HFFc6 (cell line): ENCODE results near the gene ELFN1. TPM values are rescaled to one million over a fixed set of nuclear protein-coding genes. Genes with fewer than 3 reads are reported as not detected.

ENCODE experiments used
- DNase-seq: peaks from one replicate; pipeline ENCODE4 v3.0.0-alpha.2; 2018
- H3K27ac Mint-ChIP-seq: 2 replicates; pipeline ENCODE4 v1.8.0; 2020; ENCODE audit warnings: mild to moderate bottlenecking, mixed read lengths
- H3K27me3 Mint-ChIP-seq: 2 replicates; pipeline ENCODE4 v1.8.0; 2021; ENCODE audit warnings: mild to moderate bottlenecking, moderate library complexity, mixed read lengths; ENCODE audit not compliant: insufficient read depth
- H3K36me3 Mint-ChIP-seq: 2 replicates; pipeline ENCODE4 v1.8.0; 2021; ENCODE audit warnings: low read depth, mixed read lengths
- H3K4me1 Mint-ChIP-seq: 2 replicates; pipeline ENCODE4 v1.8.0; 2020; ENCODE audit warnings: low read depth, mixed read lengths
- H3K4me3 Mint-ChIP-seq: 2 replicates; pipeline ENCODE4 v1.8.0; 2020; ENCODE audit warnings: mild to moderate bottlenecking, moderate library complexity, mixed read lengths
- H3K9me3 Mint-ChIP-seq: 2 replicates; pipeline ENCODE4 v1.8.0; 2020; ENCODE audit warnings: mild to moderate bottlenecking, mixed read lengths
- total RNA-seq, 6 experiments: library from RNA; stranded (reverse); fragmentation: NEBNext Ultra II Directional; extraction: Animal tissue kit (Norgen Biotek cat#: 25700); gene quantifications; 2 replicates in 1 of 6; 3 replicates in 5 of 6; pipeline ENCODE4 v1.2.3, GENCODE V29; 2021
- TF ChIP-seq, protein P1 (sequence below): fragments of 200-600 bp; sonication (generic); IDR thresholded peaks from 2 replicates; pipeline ENCODE4 v1.5.0; 2021; ENCODE audit warnings: antibody characterized with exemption, mild to moderate bottlenecking

ELFN1 gene
- total RNA-seq, 6 experiments from 2014 or later: 1.5 to 4.2 (median 1.6) TPM

DNA sequence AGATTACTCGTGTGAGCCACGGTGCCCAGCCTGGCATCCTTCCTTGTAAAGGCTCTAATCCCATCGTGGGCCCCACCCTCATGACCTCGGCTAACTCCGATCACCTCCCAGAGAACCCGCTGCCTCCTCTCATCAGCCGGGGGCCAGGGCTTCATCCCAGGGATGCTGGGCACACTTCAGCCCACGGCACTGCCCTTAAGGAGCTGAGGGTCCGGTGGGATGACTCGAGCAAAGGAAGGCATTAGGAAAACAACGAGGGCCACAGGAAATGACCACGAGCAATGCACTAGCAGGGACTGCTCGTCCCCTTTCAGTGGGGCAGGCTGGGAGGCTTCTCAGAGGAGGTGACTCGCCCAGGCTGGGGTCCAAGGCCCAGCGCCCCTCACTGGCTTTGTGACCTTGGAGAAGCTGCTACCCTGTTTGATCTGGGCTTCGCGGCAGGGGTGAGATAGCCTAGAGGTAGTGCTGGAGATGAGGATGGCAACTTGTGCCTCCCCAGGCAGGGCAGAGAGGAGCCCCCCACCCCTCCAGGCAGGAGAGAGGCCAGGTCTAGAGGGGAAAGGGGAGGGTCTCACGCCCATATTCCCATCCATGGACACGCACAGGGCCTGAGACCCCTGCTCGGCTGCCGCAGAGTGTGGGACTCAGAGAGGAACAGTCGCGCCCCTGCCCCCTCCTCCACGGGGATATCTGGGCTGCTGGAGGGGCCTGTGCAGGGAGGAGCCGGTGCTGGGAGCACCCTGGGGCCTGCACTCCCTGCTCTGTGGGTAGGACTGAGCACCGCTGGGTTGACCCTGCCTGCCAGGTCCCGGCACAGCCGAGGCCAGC lies 26.8 kb downstream of the ELFN1 start:
- H3K4me1 Mint-ChIP-seq: no peaks in the 10 kb centered on the region
- H3K4me3 Mint-ChIP-seq: no peak overlapping the region
- no peak for DNase-seq
- H3K9me3 Mint-ChIP-seq: peaks cover 2% of the 10 kb centered on the region
- no peak overlapping the region for H3K27ac Mint-ChIP-seq
- peaks cover 1% of the 10 kb centered on the region; the same call in 1 of the 2 replicates for H3K27me3 Mint-ChIP-seq
- H3K36me3 Mint-ChIP-seq: peaks cover 7% of the 10 kb centered on the region; the same call in 1 of the 2 replicates
- TF ChIP-seq, protein P1, sequence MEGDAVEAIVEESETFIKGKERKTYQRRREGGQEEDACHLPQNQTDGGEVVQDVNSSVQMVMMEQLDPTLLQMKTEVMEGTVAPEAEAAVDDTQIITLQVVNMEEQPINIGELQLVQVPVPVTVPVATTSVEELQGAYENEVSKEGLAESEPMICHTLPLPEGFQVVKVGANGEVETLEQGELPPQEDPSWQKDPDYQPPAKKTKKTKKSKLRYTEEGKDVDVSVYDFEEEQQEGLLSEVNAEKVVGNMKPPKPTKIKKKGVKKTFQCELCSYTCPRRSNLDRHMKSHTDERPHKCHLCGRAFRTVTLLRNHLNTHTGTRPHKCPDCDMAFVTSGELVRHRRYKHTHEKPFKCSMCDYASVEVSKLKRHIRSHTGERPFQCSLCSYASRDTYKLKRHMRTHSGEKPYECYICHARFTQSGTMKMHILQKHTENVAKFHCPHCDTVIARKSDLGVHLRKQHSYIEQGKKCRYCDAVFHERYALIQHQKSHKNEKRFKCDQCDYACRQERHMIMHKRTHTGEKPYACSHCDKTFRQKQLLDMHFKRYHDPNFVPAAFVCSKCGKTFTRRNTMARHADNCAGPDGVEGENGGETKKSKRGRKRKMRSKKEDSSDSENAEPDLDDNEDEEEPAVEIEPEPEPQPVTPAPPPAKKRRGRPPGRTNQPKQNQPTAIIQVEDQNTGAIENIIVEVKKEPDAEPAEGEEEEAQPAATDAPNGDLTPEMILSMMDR: no peak

DNA sequence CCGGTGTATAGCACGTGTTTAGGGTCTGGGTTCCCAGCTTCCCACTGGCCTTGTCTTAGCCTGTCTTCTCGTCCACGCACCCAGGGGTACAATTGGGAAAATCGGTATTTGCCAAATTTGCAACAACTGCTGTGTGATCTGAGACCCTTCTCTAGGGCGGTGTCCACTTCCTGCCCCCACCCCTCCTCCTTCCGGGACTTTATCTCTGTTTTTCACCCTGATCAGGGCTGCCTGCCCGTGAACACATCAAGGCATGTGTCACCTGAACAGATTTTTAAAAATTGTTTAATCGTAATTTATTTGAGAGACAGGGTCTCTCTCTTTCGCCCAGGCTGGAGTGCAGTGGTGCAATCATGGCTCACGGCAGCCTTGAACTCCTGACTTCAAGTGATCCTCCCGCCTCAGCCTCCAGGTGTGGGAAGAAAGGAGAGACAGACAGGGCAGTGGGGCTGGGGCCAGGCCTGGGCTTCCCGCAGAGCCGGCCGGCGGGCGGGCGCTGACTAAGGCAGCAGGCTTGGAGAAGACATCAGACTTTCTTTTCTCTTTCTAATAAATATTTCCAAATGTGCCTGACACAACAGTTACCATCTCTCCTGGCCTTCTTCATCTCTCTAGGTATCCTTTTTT lies 27.5 kb downstream of the ELFN1 start:
- Mint-ChIP-seq H3K36me3 (peaks cover 14% of the 10 kb centered on the region; the same call in 1 of the 2 replicates), H3K27me3 (peaks cover 1% of the 10 kb centered on the region; the same call in 1 of the 2 replicates), H3K4me3 (no peak overlapping the region), H3K9me3 (peaks cover 10% of the 10 kb centered on the region), H3K27ac (no peak overlapping the region), H3K4me1 (no peaks in the 10 kb centered on the region)
- TF ChIP-seq, protein P1: no peak
- DNase-seq: no peak

DNA sequence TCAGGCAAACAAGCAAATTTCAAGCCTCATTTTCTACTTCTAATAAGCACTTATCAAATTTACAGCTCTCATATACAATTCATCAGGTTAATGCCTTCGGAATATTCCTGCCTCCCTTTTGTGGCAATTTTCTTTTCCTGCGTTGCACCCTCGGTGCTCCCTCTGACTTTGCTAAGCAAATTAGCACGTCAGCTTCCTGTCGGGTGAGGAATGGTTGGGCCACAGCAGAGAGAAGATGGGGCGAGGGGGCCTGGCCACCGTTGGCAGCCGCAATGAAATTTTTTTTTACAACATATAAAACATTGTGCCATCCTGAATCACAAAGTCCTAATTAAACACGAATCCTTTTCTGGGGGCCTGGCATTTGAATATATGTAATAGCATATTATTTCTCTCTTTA lies 28.1 kb downstream of the ELFN1 start:
- TF ChIP-seq, protein P1: no peak
- no peak overlapping the region for H3K27ac Mint-ChIP-seq
- DNase-seq: no peak
- peaks cover 20% of the 10 kb centered on the region; the same call in 1 of the 2 replicates for H3K36me3 Mint-ChIP-seq
- H3K4me1 Mint-ChIP-seq: no peaks in the 10 kb centered on the region
- H3K9me3 Mint-ChIP-seq: peaks cover 15% of the 10 kb centered on the region
- H3K4me3 Mint-ChIP-seq: no peak overlapping the region
- H3K27me3 Mint-ChIP-seq: peaks cover 1% of the 10 kb centered on the region; the same call in 1 of the 2 replicates

DNA sequence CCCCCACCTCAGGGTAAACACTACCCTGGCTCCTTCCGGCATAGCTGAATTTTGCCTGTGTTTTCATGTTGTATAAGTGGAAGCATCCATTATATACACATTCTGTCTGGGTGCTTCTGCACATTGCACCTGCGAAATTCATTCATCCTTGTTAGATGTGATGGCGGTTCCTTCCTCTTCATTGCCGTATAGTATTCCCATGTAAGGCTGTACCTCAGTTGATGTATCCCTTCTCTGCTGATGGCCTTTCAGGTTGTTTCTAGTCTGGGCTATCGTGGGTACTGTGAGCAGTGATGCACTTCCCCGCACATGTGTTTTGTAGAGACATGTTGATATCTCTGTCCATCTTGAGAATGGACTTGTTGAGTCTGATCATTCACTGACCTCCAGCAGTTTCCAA lies 28.9 kb downstream of the ELFN1 start:
- Mint-ChIP-seq H3K27me3 (peaks cover 1% of the 10 kb centered on the region; the same call in 1 of the 2 replicates), H3K36me3 (peaks cover 24% of the 10 kb centered on the region; the same call in 1 of the 2 replicates), H3K9me3 (peaks cover 19% of the 10 kb centered on the region), H3K4me1 (no peaks in the 10 kb centered on the region), H3K4me3 (no peak overlapping the region), H3K27ac (no peak overlapping the region)
- TF ChIP-seq, protein P1: no peak
- DNase-seq: no peak

DNA sequence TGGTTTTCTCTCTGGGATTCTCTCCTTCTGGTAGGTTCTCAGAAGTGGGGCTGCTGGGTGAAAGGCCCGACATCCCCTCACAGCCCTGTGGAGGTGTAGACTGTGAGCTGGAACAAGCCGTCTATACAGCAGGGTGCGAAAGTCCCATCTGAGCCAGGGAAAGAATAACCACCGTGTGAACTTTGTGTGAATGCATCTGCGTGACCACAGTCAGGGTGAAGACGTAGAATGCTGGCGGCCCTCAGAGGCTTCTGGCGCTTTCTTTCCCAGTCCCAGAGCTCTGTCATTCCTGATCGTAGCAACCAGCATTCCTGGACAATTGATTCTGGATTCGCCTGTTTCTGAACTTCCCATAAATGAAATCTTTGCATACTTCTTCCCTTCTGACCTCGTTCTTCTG lies 30.0 kb downstream of the ELFN1 start:
- Mint-ChIP-seq H3K27me3 (peaks cover 1% of the 10 kb centered on the region; the same call in 1 of the 2 replicates), H3K4me1 (no peaks in the 10 kb centered on the region), H3K4me3 (no peak overlapping the region), H3K9me3 (peaks cover 19% of the 10 kb centered on the region), H3K27ac (no peak overlapping the region), H3K36me3 (peaks cover 24% of the 10 kb centered on the region; the same call in 1 of the 2 replicates)
- TF ChIP-seq, protein P1: no peak
- no peak for DNase-seq
